Activated T-cell treated with anti-CD3 and anti-CD28 coated beads, Interleukin-2, amount 50 U/mL, for 4 hours (primary cell): Measurements from ENCODE around the gene HDAC4. TPM values are rescaled to one million over a fixed set of nuclear protein-coding genes. Genes with fewer than 3 reads are reported as not detected.
A peak's percentile ranks its signal among the peaks of the same experiment; 100 is the strongest.

Source experiments
- ATAC-seq, 2 donors: fragments of 200-7000 bp; cut with Tn5 transposase; one replicate each; pipeline ENCODE4 v1.10.0; 2021
- DNase-seq: peaks from one replicate; pipeline ENCODE4 v3.0.0-alpha.2; 2020
- H3K27me3 Mint-ChIP-seq: one replicate; pipeline ENCODE4 v1.8.0; 2021; ENCODE audit warnings: low read depth, mixed read lengths
- H3K36me3 Mint-ChIP-seq: one replicate; pipeline ENCODE4 v1.8.0; 2022; ENCODE audit warnings: mixed read lengths; ENCODE audit not compliant: insufficient read depth
- H3K4me1 Mint-ChIP-seq: one replicate; pipeline ENCODE4 v1.8.0; 2021; ENCODE audit warnings: low read depth, mixed read lengths
- H3K4me3 Mint-ChIP-seq: one replicate; pipeline ENCODE4 v1.8.0; 2021; ENCODE audit warnings: mild to moderate bottlenecking, moderate library complexity, mixed read lengths
- H3K9me3 Mint-ChIP-seq: one replicate; pipeline ENCODE4 v1.8.0; 2021; ENCODE audit warnings: mixed read lengths
- total RNA-seq, 3 donors: library from RNA; stranded (reverse); gene quantifications; one replicate each; pipeline ENCODE4 v1.2.1, GENCODE V29; 2021

Gene HDAC4
- total RNA-seq, 3 donors from 2014 or later: 30.4 to 34.1 (median 31.9) TPM

DNA sequence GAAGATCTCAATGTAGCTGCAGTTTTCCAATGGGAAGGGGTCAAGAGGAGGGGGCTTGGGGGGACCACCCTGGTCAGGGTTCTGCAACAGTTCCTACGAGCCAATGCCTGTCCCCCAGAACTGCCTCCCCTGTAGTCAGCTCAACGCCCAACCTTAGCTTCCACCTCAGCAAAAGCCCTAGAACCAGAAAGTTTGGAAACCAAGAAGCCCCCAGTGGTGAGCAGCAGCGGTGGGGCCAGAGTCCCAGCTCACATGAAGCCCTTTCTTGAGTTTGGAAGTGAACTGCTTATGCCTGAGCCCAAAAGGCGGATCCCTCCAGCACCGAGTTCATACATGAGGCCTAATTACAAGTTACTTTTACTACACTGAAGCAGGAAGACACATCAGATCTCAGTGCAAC, 162.4 kb downstream of the HDAC4 start:
- Mint-ChIP-seq H3K9me3 (no peaks in the 10 kb centered on the region), H3K4me1 (peaks cover 56% of the 10 kb centered on the region), H3K27me3 (no peaks in the 10 kb centered on the region), H3K4me3 (no peak overlapping the region), H3K36me3 (peaks cover 1% of the 10 kb centered on the region)
- no peak for ATAC-seq
- DNase-seq: no peak

DNA sequence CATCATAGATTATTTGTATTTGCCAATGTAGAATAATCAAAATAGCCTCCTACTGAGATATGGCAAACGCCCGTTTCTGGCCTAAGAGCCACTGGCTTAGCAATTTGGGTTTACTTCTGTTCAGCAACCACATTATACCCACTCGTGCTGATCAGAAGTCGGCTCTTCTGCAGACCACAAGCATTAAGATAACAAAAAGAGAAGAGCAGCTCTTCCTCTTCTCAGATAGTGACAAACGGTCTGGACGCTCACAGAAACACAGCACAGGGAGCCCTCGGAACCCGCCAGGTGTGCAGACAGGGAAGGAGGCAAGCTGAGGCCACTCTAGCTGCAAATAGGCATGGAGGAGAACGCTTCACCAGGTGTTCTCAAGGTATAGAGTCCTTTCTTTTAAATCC, 164.0 kb downstream of the HDAC4 start:
- H3K36me3 Mint-ChIP-seq: peaks cover 4% of the 10 kb centered on the region
- H3K4me3 Mint-ChIP-seq: no peak overlapping the region
- no peaks in the 10 kb centered on the region for H3K9me3 Mint-ChIP-seq
- DNase-seq (no peak), ATAC-seq (no peak)
- peaks cover 56% of the 10 kb centered on the region for H3K4me1 Mint-ChIP-seq
- no peaks in the 10 kb centered on the region for H3K27me3 Mint-ChIP-seq

DNA sequence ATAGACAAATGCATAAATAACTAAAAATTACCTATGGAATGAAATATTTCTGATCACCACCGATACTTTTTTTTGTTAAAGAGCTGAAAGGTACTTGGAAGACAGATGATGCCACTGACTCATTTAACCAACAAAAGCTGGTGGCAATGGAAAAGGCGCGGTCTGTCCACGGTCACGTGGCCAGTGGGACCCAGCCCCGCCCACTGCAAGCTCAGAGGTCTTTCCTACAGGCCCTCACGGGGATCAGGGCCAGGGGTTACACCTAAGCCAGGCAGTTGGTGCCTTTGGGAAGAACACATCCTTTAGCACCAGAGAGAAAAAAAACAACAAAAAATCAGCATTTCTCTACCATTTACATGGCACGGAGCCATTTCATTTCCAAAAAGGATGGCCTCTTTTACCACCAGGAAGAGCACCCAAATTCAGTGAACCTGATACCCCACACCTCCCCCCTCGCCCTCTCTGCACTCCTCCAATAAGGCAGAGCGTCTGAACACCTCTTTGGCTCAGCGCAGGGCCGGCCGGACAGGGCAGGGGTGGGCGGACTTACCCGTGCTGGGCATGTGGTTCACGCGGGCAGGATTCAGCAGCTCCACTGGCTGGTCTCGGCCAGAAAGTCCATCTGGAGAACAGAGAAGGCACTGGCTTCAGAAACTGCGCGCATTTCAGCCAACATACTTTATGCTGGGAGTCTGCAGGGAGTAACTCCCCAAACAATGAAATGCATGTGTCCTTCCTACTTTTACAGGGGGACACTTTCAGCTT, 164.6 kb downstream of the HDAC4 start:
- DNase-seq: no peak
- no peaks in the 10 kb centered on the region for H3K27me3 Mint-ChIP-seq
- ATAC-seq: no peak
- no peaks in the 10 kb centered on the region for H3K9me3 Mint-ChIP-seq
- H3K4me1 Mint-ChIP-seq: peaks cover 53% of the 10 kb centered on the region
- peaks cover 4% of the 10 kb centered on the region for H3K36me3 Mint-ChIP-seq
- H3K4me3 Mint-ChIP-seq: no peak overlapping the region

DNA sequence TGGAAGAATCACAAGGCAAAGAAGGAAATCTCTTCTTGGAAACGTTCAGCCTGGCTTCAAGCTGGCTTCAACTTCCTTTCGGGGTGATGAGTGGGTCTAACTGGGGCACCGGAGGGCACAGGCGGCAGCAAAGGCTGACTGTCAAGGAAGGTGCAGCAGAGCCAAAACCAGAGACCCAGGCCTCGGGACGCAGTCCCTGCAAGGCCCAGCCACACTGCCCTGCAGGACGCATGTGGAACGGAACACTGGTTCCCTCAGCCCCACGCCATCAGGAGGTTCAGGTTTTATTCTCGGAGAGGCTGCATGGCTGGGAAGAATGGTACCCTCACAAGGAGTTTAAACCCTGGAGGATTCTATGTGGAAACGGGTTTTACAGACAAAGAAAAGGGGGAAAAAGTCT, 165.5 kb downstream of the HDAC4 start:
- Mint-ChIP-seq H3K9me3 (no peaks in the 10 kb centered on the region), H3K4me3 (no peak overlapping the region), H3K27me3 (no peaks in the 10 kb centered on the region), H3K36me3 (peaks cover 4% of the 10 kb centered on the region), H3K4me1 (peaks cover 62% of the 10 kb centered on the region)
- DNase-seq: no peak
- ATAC-seq: no peak

DNA sequence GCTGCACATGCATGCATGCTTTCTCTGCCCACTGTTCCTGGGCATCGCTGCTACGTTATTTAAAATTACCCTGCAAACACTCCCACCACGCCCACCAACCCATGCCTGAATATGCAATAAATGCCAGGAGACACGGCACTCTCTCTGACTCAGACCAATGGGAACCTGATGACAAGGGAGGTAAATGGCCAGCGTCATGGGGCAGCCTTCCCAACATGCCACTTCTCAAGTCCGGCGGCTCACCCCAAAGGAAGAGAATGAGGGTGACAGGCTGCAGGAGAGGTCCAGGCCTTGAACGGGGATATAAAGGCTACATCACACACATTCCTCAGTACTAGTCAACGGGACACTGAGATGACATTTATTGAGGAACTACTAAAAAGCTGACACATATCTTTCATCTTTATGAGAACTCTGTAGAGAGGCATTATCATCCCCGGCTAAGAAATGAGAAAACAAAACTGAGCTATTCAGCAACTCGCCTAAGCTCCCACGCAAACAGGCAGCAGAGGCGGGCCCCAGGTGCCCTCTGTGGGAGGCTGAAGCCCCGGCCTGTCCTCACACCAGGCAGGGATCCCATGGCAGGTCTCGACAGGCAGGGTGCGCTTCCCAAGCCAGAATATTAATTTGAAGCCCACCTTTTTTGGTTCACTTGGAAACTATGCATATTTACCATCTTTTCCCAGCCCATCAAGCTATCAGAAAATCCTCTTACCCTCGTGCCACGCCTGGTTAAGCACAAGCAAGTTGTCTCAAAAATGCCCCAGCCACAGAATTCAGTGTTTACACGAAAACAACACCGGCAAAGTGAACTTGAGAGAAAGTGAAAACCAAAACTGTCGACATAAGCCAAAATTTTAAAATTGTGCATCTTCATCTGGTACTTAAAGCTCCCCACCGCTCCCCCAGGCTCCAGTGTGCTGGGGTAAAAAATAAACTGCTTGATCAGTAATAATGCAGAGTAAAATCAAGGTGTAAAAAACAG, 166.3 kb downstream of the HDAC4 start:
- H3K4me1 Mint-ChIP-seq: peaks cover 61% of the 10 kb centered on the region
- no peaks in the 10 kb centered on the region for H3K9me3 Mint-ChIP-seq
- ATAC-seq: peak in 1 of 2 donors; percentile 50
- H3K36me3 Mint-ChIP-seq: peaks cover 4% of the 10 kb centered on the region
- no peak for DNase-seq
- H3K4me3 Mint-ChIP-seq: no peak overlapping the region
- no peaks in the 10 kb centered on the region for H3K27me3 Mint-ChIP-seq

DNA sequence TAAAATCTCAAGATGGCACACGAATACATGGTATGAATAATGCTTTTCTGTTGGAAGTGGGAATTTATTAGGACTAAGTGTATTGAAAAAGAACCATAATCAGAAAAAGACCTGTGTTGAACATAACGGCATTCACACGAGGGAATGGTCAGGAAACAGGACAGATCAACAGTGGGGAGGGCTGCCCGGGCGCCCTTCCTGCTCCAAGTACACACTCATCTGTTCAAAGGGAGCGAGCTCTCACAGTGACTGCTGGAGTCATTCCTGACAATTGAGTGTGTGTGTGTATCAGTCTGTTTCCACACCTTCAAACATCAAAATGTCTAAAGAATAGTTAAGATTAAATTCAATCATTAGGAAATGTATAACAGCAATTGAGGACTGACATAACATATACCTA, 167.2 kb downstream of the HDAC4 start:
- peaks cover 4% of the 10 kb centered on the region for H3K36me3 Mint-ChIP-seq
- no peaks in the 10 kb centered on the region for H3K27me3 Mint-ChIP-seq
- DNase-seq (no peak), ATAC-seq (no peak)
- H3K9me3 Mint-ChIP-seq: no peaks in the 10 kb centered on the region
- H3K4me1 Mint-ChIP-seq: peaks cover 64% of the 10 kb centered on the region
- no peak overlapping the region for H3K4me3 Mint-ChIP-seq

DNA sequence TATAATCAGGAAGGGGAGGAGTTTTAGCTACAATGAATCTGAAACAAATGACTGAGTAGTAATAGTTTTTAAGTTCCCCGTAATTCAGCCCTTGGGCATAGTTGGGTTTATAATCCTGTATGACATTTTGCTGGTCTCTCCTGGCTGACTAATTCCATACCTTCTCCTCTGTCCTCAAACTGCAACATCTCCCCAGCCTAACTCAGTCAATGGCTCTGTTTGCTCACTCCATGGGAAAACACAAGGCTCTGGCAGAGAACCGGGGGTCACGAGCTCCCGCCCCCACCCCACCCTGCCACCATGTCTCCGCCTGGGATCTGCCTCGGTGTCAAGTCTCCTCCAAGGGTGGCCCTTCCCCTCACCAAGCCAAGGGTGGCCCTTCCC, 168.6 kb downstream of the HDAC4 start:
- Mint-ChIP-seq H3K9me3 (no peaks in the 10 kb centered on the region), H3K36me3 (peaks cover 4% of the 10 kb centered on the region), H3K27me3 (no peaks in the 10 kb centered on the region), H3K4me3 (peak overlapping the region; percentile 60), H3K4me1 (peaks cover 66% of the 10 kb centered on the region)
- peak; percentile 25 to 43 for ATAC-seq
- no peak for DNase-seq

DNA sequence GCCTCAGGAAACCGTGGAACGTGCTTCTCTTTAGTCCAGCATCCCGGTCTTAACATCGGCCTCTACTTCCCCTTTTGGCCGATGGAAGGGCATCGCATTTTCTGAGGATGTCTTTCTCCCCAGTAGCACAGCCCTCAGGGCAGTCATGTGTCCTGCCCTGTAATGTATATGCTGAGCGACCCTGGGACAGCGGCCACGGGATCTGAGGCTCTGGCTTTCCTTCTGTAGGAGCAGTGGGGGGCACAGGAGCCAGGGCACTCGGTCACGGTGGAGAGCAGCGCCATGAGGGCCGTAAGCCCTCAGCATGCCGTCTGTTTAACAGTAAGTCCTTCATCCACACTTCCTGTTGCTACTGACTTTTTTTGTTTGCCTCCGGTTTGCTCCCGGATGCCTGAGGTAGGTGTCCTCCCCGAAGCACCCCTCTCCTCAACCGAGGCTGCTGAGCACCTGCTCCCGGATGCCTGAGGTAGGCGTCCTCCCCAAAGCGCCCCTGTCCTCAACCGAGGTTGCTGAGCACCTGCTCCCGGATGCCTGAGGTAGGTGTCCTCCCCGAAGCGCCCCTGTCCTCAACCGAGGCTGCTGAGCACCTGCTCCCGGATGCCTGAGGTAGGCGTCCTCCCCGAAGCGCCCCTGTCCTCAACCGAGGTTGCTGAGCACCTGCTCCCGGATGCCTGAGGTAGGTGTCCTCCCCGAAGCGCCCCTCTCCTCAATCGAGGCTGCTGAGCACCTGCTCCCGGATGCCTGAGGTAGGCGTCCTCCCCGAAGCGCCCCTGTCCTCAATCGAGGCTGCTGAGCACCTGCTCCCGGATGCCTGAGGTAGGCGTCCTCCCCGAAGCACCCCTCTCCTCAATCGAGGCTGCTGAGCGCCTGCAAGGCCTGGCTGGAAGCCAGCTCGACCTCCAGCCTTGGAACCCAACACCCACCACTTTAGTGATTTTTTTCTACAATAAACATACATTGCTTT, 169.3 kb downstream of the HDAC4 start:
- peak overlapping the region; percentile 60 for H3K4me3 Mint-ChIP-seq
- H3K9me3 Mint-ChIP-seq: no peaks in the 10 kb centered on the region
- H3K36me3 Mint-ChIP-seq: peaks cover 4% of the 10 kb centered on the region
- DNase-seq (no peak), ATAC-seq (peak; percentile 27 to 36)
- no peaks in the 10 kb centered on the region for H3K27me3 Mint-ChIP-seq
- H3K4me1 Mint-ChIP-seq: peaks cover 68% of the 10 kb centered on the region

DNA sequence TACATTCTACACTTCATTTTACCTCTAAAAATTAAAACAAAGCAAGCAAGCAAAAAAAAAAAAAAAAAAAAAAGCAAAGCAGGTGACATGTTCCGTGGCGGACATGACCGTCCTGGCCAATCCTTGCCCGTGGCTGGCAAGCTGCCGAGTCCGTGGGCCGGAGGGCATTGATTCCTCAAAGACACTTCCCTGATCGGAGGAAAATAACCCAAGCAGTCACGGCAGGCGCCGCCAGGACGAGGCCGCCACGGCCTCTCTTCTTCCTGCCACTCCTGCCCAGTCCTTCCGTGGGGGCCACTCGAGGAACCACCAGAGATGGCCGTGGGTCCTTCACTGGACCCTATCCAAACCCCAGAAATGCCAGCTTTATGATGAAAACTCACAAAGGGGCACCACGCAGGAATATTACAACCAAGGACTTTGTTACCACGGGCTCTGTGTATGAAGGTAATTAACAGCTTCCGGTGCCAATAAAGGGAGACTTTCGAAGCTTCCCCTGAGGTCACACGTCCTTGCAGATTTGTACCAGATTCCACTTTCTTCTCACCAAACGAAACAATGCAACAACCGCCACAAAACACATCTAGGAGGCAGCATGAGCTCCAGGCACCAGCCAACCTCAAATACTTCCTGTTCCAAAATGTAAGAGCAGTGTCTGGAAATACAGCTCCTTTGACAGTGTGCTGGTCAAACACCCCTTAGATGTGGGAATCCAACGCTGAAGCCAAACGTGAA, 170.3 kb downstream of the HDAC4 start:
- peaks cover 78% of the 10 kb centered on the region for H3K4me1 Mint-ChIP-seq
- H3K9me3 Mint-ChIP-seq: no peaks in the 10 kb centered on the region
- peak overlapping the region; percentile 54 for H3K4me3 Mint-ChIP-seq
- no peaks in the 10 kb centered on the region for H3K27me3 Mint-ChIP-seq
- ATAC-seq: peak in 1 of 2 donors; percentile 49
- no peak for DNase-seq
- H3K36me3 Mint-ChIP-seq: peaks cover 4% of the 10 kb centered on the region

DNA sequence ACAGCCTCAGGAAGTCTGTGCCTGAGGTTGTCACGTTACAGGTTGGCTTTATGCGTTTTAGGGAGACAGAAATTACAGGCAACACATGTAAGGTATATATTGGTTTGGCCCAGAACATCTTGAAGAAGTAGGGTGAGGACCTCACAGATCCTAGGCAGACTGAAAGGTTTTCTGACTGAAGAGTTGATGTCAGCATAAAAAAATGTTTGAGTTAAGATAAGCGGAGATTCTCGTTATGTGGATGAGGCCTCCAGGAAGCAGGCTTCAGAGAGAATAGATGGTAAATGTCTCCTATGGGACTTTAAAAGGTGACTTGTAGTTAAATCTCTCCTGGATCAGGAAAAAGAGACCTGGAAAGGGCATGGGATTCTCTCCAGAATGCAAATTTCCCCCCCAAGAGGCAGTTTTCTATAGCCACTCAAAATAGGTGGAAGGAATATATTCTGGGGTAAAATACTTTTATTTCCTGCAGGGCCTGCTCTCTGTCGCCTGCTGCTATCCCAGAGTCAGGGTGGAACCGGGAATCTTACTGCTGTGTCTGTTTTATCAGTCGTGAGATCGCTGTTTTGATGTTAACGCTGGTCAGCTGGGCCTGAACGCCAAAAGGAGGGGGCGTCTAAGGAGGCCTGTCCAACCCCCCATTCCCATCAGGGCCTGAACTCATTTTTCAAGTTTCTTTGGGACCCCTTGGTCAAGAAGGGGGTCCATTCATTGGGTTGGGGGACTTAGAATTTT, 171.1 kb downstream of the HDAC4 start:
- no peak for DNase-seq
- Mint-ChIP-seq H3K4me3 (no peak overlapping the region), H3K9me3 (no peaks in the 10 kb centered on the region), H3K36me3 (peaks cover 4% of the 10 kb centered on the region), H3K27me3 (no peaks in the 10 kb centered on the region), H3K4me1 (peaks cover 77% of the 10 kb centered on the region)
- no peak for ATAC-seq

DNA sequence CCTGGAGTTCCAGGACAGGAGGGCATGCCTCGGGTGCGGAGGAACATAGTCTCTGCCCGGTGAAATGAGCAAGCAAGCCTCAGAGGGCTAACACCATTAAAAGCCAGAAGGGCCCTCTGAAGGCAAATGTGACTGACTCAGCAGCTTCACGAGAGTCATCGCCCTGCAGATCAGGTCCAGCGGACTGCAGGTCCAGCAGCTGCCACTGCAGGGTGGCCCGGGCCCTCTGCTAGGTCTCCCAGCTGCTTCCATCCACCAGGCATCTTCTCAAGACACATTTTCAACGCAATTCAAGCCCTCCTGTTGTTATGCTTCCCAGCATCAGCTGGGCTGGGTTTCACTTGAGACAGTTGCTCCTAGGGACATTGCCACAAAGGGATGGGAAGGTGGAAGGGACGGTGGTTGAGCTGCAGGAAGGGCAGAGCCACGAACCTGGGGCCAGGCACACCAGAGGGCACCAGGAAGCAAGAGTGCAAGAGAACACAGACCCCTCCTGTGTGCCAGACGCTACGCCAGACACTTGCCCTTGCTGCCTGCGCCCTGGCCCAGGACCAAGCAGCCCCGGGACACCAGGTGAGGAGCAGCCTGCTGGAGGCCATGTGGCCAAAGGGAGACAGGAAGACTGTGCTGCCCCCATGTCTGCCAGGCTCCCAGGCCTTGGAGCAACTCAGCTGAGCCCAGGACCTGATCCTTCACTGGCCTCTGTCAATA, 173.0 kb downstream of the HDAC4 start:
- peaks cover 79% of the 10 kb centered on the region for H3K4me1 Mint-ChIP-seq
- H3K27me3 Mint-ChIP-seq: no peaks in the 10 kb centered on the region
- no peak overlapping the region for H3K4me3 Mint-ChIP-seq
- H3K36me3 Mint-ChIP-seq: no peaks in the 10 kb centered on the region
- no peak for DNase-seq
- H3K9me3 Mint-ChIP-seq: no peaks in the 10 kb centered on the region
- no peak for ATAC-seq

DNA sequence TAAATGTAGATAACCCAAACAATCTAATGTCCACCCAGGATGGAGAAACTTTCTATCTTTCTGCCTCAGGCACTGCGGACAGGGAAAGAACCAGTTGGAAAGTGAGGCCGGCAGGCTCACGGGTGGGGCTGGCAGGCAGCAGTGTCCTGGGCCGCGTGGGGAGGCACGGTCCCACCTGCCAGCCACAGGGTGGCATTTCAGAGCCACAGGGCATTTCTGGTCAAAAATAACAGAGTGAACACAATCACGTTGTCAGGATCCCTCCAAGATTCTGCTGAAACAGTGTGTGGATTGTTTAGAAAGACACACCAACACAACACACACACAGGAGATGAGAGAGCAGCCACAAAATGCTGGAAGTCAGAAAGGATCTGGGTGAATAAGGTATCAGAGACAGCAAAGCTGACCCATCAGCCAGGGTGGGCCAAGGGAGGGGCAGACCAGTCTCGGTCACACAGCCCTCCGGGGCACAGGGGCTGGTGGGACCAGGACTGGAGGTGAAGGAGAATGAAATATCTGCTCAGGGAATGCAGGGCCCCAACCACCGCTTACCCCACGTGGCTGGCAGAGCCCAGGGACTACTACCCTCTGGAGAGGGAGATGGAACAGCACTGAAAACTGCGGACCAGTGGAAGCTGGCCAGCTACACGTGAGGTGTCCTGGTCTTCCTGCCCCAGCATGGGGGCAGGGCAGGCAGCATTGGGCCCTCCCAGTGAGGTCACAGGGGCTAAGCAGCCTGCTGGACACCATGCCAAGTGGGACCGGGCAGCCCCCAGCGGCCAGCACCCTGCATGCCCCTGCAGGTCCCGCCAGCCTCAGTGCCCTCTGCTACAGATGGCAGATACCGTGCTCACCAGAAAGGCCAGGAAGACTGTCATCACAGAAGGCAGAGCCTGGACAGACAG, 173.9 kb downstream of the HDAC4 start:
- H3K27me3 Mint-ChIP-seq: no peaks in the 10 kb centered on the region
- no peak for ATAC-seq
- H3K9me3 Mint-ChIP-seq: no peaks in the 10 kb centered on the region
- H3K4me1 Mint-ChIP-seq: peaks cover 84% of the 10 kb centered on the region
- H3K4me3 Mint-ChIP-seq: no peak overlapping the region
- H3K36me3 Mint-ChIP-seq: no peaks in the 10 kb centered on the region
- no peak for DNase-seq
